ENCODE data around the gene GCNA.

DNA sequence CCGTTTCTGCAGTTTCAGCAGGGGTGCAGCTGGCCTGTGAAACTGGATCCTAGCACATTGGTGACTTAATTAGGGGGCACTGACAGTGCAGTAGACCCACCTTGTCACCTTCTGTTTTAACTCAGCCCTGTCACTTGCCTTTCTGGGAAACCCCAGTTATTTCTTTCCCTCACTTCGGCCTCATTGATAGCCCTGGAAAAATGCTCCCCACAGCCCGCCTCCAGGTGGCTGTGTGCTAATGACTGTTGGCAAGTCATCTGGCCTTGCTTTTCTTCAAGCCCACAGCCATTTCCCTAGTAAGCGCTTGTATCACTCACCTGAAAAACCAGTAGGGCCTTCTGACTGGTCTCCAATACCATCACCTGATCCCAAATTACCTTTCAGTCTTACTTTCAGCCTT lies 36.8 kb downstream of the GCNA start:
- TF ChIP-seq, protein P1, sequence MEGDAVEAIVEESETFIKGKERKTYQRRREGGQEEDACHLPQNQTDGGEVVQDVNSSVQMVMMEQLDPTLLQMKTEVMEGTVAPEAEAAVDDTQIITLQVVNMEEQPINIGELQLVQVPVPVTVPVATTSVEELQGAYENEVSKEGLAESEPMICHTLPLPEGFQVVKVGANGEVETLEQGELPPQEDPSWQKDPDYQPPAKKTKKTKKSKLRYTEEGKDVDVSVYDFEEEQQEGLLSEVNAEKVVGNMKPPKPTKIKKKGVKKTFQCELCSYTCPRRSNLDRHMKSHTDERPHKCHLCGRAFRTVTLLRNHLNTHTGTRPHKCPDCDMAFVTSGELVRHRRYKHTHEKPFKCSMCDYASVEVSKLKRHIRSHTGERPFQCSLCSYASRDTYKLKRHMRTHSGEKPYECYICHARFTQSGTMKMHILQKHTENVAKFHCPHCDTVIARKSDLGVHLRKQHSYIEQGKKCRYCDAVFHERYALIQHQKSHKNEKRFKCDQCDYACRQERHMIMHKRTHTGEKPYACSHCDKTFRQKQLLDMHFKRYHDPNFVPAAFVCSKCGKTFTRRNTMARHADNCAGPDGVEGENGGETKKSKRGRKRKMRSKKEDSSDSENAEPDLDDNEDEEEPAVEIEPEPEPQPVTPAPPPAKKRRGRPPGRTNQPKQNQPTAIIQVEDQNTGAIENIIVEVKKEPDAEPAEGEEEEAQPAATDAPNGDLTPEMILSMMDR (conservative IDR thresholded peaks at IDR 0.05; ENCODE audit: low read depth, low read length) = no peak
- no peak for TF ChIP-seq EZH2 (IDR thresholded peaks at IDR 0.05; ENCODE audit: borderline replicate concordance, low read depth, low read length, poor library complexity, severe bottlenecking)

Data from A673 (cell line).